NCI-H2171 treated with DMSO at 0.1 percent for 48 hours (cell line): ENCODE data around the gene RBM45.
A peak's percentile ranks its signal among the peaks of the same experiment; 100 is the strongest.
"Not testable (repeated sequence)": the region's sequence is repeated elsewhere in the genome, so short reads cannot be mapped to it uniquely, and the experiment has no call there.

Source experiments
- DNase-seq: peaks from one replicate; lab custom pipeline; 2025; lab: John Stamatoyannopoulos, UW

The RBM45 gene, protein sequence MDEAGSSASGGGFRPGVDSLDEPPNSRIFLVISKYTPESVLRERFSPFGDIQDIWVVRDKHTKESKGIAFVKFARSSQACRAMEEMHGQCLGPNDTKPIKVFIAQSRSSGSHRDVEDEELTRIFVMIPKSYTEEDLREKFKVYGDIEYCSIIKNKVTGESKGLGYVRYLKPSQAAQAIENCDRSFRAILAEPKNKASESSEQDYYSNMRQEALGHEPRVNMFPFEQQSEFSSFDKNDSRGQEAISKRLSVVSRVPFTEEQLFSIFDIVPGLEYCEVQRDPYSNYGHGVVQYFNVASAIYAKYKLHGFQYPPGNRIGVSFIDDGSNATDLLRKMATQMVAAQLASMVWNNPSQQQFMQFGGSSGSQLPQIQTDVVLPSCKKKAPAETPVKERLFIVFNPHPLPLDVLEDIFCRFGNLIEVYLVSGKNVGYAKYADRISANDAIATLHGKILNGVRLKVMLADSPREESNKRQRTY

DNA sequence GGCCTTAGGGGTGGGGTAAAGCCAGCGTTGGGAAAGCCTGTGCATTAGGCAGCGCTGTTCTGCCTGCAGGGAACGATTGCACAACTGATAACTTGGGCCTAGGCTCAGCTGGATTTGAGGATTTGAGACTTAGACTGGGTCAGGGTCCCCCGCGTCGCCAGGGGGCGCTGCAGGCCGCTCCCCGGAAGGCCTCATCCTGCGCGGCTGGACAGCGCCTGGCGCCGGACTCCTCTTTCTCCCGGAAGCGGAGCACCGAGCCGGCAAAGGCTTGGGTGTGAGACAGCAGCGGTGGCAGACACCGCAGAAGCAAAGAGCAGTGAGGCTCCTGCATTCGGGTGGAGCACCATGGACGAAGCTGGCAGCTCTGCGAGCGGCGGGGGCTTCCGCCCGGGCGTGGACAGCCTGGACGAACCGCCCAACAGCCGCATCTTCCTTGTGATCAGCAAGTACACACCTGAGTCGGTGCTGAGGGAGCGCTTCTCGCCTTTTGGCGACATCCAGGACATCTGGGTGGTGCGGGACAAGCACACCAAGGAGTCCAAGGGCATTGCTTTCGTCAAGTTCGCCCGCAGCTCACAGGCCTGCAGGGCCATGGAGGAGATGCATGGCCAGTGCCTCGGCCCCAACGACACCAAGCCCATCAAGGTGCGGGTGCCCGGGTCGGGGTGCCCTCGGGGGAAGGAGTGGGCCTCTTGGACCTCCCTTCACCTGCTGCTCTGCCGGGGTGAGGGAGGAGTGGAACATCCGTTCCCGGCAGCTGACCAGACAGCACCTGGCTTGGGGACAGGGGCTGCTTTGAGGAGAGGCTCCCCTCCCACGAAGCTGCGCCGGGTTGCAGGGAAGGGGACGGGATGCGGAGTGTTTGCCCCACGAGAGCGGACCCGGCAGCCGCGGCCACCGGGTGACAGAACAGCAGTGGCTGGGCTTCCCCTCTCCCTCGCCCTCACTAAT lies at the start of gene RBM45:
RBM45 (plus strand) TSS at position 236 of the 951 bp plus-strand sequence; CDS start at position 346, 110 bp downstream.
- DNase-seq = peak; percentile 86

DNA sequence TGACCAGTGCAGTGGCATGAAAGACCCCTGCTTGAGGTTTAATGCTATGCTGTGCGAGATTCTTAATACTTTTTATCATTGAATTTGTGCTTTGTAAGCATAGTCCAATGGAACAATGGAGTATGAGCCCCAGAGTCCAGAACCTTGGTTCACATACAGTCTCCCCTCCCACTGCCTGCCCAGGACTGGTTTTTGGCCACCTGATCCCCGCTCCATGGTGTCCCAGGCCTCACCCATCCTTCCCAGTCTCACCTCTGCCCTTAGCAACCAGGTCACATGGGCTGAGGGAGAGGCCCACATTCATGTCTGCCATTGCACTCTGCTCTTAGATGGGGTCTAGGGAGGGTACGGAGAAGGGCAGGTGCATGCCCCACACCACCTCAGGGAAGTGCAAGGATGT lies 45.9 kb upstream of the RBM45 start:
- DNase-seq = no peak

DNA sequence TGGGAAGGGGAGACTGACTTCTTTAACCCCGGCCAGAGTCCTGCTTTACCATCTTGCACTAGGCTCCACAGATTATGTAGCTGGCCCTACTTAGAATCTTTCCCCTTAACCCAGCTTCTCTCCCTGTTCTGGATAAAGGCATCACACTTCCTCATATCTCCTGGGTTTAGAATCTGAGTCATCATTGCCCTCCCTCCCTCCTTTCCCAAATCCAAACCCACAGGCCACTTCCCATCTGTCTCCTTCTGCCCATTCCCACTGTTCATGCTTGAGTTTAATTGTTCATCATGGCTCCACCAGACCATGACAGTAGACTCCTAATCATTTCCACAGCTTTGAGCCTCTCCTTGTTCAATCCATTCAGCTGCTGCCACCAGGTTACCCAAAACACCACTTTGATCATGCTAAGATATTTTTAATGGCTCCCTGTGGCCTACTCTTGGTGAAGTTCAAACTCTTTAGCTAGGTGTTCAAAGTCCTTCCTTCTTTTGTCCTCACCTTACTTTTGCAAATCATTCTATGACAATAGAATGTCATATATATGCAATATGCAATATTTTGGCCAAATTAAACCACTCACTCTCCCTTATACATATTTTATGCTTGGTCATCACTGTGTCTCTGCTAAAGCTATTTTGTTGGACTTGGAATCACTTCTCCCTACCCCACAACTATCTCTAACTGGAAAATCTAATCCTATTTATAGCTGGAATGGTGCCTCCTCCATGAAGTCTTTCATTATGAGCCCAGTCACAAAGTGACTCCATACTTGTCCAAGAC lies 45.2 kb upstream of the RBM45 start:
- DNase-seq = peak; percentile 6

GRCh38 chr2:178068823-178069454 lies 43.3 kb upstream of the RBM45 start:
- DNase-seq = no peak

GRCh38 chr2:178069551-178069950 lies 42.7 kb upstream of the RBM45 start:
- DNase-seq = no peak

GRCh38 chr2:178070824-178071223 lies 41.4 kb upstream of the RBM45 start:
- DNase-seq = no peak

DNA sequence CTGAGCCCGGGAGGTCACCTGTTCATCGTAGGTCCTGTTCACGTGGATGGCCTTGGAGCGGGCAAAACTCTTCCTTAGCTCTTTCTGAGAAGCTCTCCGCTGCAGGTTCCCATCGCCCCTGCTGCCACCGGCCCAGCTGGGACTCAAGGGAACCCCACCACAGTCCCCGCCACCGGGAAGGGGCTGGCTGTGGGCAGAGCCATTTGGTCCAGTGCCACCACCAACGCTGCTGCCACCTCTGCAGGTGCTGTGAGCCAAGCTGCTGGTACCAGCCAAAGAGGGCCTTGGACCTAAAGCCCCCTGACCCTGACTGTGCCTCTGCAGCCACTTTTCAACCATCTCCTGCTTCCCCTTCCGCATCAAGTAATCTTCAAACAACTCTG lies 40.2 kb upstream of the RBM45 start:
- DNase-seq = no peak

- DNase-seq = peak; percentile 66
Measured at GRCh38 chr2:178072383-178073301, 39.6 kb upstream of the RBM45 start, which contains the start of gene PDE11A. TSS of gene PDE11A (minus strand) at chr2:178072777. CDS start at chr2:178072437, 340 bp downstream.

DNA sequence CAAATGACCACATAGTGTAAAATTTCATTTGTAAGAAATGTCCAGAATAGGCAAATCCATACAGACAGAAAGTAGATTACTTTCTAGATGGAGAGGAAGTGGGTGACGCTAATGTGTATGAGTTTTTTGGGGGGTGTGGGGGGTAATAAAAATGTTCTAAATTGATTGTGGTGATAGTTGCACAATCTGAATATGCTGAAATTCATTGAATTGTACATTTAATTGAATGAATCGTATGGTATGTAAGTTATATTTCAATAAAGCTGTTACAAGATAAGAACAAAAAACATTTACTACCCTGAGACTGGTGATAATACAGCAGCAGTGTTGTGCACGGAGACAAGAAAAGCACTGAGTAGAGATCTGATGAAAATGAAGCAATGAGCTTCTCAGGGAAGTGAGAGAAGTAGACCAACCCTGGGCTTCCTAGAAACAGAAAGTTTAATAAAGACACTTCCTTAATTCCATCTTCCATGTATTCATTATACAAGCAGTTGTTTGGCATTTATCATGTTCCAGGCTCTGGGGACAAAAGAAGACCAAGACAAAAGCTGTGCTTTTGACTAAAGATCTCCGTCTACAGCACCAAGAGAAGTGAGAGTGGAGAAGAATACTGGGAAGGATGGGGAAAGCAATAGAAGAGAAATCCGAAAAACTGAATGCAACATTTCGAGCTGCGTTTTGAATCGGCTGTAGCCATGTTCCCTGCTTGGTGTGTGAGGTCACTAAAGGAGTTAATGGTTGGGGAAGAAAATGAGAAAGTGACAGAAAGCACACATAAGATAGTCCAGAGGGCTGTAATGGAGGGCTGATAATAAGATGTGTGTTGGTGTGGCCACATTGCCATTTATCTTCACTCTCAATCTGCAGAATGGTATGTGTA lies 37.9 kb upstream of the RBM45 start:
- no peak for DNase-seq

DNA sequence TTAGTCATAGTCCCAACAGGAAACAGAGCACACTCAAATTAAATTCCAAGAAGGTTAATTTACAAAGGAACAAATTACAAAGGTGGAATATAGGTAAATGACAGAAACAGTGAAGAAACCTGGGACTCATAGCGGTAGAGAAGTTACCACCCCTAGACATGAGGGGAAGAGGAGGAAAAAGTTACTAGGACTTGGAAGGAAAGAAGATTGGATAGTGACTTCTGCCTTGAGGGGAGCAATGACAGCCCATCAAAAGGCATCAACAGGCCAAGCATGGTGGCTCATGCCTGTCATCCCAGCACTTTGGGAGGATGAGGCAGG lies 37.3 kb upstream of the RBM45 start:
- no peak for DNase-seq

- no peak for DNase-seq
Measured at GRCh38 chr2:178076130-178076529, 36.1 kb upstream of the RBM45 start.

DNA sequence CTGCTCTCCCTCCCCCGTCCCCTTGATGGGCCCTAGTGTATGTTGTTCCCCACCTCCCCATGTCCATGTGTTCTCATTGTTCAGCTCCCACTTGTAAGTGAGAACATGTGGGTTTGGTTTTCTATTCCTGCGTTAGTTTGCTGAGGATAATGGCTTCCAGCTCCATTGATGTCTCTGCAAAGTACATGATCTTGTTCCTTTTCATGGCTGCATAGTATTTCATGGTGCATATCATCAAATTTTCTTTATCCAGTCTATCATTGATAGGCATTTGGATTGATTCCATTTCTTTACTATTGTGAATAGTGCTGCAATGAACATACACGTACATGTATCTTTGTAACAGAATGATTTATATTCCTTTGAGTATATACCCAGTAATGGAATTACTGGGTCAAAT lies 33.0 kb upstream of the RBM45 start:
- not testable (repeated sequence) for DNase-seq

- DNase-seq = no peak
Measured at GRCh38 chr2:178082408-178083045, 29.7 kb upstream of the RBM45 start.

DNA sequence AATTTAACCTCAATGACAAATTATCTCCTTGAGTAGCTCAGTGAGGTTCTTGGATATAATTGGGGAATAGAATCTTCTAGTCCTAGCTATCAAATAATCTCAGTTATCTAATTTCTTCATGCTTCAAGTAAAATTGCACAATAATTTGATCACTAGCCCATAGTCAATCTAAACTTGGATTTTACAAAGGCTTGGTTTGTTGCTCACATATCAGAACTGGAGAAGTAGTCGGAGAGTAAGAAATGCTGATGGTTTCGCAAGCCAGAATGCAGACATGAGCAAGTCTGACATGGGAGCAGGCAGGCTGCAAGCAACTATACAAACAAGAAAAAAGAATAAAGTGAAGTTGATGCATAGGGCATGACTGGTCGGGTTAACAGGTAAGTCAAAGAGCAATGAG lies 28.0 kb upstream of the RBM45 start:
- no peak for DNase-seq

GRCh38 chr2:178088774-178089270 lies 23.4 kb upstream of the RBM45 start:
- no peak for DNase-seq

DNA sequence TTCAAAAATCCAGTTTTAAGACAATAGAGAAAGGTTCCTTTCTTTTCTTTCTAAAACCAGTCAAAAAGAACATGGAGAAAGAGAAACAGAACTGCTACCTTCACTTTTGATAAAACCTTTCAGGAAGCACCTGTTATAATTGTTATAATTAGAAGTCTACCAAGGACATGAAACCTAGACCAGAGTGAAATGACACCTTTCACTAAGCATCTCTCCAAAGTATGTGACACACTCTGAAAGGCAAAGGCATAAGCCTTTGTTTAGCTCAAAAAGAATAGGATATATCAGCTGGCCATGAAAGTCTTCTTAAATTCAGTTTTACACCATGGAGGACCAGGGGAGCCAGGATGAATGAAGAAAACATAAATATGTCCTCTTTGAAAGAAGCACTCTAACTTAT lies 18.8 kb upstream of the RBM45 start:
- DNase-seq = no peak

DNA sequence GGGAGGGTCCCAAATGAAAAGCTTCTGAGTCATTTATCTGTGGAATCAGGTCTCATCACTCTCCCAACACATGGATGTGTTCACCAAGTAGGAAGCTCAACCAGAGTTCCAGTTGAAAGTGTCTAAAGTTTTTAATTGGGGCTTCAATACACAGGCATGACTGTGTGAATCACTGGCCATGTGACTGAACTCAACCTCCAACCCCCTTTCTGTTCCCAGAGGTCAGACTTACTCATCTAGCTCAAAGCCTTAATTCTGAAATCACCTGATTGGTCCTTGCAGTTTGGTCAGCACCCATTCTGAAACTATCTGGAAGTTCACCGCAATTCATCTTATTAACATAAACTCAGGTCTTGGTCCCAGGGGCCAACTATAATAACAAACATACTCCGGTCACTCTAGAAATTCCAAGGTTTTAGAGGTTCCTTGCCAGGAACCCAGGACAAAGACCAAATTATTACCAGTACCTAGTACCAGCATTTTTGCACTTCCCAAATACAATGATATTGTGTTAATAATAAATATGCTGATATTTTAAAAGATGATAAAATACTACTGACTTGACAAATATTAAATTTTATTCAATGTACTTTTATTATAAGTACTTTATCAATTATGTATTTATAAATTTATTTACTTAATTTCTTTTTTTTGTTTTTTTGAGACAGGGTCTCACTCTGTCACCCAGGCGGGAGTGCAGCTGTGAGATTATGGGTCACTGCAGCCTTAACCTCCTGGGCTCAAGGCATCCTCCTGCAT lies 10.7 kb upstream of the RBM45 start:
- no peak for DNase-seq

GRCh38 chr2:178105566-178105965 lies 6.7 kb upstream of the RBM45 start:
- DNase-seq = no peak
